Stimulated activated CD8-positive, alpha-beta memory T cell treated with anti-CD3 and anti-CD28 coated beads, Interleukin-12 subunit alpha, Interleukin-12 subunit beta, amount 100 ng/mL, for 24 hours (primary cell): ENCODE data around the gene SLC43A1.

Experiments
- DNase-seq: peaks from one replicate; pipeline ENCODE4 v3.0.0-alpha.2; 2020; ENCODE audit errors: extremely low read depth

The SLC43A1 gene

GRCh38 chr11:57497303-57498247 is 17.9 kb downstream of the SLC43A1 start:
- no peak for DNase-seq

GRCh38 chr11:57496109-57496820 is 19.2 kb downstream of the SLC43A1 start:
- no peak for DNase-seq

GRCh38 chr11:57493507-57494503 is 21.7 kb downstream of the SLC43A1 start:
- peak; percentile 37 for DNase-seq

DNA sequence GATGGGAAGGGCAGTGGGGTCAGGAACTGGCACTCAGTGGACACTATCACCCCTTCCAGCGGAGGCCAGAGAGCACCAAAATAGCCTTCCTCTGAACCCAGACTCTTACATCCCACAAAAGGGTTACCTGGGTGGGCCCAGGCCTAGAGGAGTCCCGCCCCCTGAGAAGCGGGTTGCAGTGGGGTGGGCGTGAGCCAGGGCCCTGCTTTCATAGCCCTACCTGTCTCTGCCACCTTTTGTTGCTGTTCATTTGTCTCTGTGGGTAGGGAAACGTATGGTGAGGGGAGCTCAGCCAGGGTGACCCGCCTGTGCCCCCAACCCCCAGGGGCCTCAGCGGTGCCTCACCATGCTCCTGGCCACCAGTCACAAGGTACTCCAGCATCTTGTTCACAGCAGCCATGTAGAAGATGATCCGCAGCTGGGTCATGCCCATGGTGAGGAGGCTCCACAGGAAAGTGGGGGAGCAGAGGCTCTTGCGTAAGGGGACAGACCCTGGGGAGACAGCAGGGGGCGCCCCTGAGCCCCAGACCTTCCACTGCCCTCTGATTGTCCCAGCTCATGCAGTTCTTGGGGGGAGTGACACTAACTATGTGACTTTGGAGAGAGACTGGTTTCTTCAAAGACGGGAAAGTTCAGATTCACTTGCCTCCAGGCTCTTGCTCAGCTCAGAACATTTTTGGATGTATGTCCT is 24.0 kb downstream of the SLC43A1 start:
- no peak for DNase-seq

DNA sequence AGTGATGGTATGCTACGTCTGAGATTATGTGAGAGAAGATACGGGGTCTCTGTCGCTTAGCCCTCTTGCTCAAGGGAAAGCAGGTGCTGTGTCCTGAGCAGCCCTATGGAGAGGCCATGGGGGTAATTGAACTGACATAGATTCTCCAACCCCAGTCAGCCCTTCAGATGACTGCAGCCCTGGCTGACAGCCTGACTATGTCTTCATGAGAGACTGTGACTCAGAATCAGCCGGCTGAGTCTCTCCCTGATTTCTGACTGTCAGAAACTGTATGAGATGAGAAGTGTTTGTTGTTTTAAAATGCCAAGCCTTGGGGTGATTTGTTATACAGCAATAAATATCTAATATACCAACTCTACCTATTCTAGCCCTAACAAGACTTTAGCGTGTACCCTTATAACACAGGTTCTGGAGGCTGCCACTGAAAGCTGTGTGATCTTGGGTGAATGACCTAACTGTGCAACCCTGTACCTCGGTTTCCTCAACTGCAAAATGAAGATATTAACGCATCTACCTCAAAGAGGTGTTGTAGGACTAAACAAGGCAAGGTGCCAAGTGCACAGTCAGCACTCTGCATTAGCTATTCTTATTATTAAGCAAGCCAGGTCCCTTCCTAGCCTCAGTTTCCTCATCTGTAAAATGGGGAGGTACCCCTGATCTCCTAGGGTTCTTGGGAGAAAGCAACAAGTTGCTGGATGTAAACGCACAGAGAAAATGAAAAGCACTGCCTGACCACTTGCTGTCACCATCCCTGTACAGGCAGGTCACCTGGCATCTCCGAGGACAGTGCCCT is 24.9 kb downstream of the SLC43A1 start:
- no peak for DNase-seq

DNA sequence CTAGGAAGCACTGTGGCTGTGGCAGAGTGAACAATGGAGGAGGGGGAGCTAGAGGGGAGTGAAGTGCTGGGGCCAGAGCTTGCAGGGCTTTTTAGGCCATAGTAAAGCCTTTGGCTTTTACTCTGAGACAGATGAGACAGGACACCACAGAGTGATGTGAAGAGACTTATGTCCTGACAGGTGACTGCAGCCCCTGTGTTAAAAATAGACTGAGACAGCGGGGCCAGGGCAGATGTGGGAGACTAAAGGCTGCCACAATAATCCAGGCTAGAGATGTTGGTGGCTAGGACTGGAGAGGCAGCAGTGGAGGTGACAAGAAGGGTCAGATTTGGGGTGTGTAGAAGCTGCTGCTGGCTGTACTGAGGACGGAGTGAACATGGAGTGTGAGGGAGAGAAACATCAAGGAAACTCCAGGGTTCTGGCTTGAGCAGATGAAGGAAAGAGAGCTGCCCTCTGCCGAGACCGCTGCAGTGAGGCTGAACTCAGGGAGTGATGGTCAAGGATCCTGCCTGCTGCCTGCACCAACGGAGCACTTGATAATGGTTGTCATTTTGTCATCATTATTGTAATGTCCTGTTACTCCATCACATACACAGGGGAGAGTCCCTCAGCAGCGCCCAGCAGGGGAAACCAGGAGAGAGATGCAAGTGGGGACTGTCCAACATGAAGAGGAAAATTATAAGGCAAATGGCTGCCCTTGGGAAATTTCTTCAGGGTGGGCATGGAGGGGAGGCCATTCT is 27.4 kb downstream of the SLC43A1 start:
- no peak for DNase-seq

- no peak for DNase-seq
Observed at GRCh38 chr11:57487021-57487778, 28.3 kb downstream of the SLC43A1 start.

DNA sequence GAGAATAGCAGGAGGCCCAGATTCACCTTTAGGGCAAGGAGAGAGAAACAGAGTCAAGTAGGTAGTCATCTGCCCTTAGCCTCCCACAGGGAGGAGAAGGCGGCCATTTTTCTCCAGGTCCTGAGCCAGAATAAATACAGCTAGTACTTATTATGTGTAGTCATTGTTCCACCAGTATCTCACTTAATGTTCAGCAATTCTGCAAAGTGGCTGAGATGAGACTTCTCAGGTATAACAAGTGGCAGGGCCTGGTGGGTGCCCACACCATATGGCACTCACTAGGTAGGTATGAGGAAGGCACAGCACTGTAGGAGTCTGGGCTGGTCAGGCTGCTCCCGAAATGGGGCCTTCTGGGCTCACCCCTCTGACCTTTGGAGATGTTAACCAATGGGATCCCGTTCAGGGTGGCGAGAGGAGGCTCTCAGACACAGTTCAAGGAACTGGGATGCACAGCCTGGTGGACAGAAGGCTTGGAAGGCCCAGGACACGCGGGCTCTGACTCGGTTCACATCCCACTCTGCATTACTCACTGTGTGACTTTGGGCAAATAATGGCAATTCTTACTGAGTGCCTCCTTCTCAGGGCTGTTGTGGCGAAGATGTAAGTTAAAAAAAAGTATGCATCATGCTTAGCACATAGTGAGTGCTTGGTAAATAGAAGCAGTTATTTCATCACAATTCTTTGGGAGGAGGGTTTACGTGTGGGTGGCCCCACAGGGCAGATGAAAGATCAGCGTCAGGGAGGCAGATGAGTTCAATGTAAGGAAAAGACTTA is 30.1 kb downstream of the SLC43A1 start:
- DNase-seq: no peak

DNA sequence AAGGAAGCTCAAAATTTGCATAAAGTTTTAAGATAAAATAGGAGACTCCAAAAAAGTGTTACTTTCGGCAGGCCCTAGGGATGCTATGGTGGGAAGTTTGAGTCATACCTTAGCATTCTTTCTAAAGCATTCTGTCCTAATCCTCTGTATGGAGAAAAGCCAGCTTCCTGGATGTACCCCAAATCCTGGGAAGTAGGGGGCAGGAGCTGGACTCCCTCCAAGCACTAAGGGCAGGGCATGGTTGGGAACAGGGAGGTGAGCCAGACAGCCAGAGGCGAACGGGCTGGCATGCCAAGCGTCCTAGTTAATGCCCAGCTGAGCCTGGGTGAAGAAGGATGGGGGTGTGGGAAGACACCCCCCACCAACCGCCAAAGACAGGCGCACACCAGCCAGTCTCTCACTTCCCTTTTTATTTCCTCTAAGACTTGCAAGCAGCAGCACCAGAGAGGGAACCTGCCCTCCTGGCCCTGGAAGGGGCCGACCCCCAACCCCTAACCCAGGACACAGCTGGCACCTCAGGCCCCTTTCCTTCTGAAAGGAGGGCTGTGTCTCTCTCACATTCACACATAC is 31.3 kb downstream of the SLC43A1 start:
- DNase-seq: no peak

DNA sequence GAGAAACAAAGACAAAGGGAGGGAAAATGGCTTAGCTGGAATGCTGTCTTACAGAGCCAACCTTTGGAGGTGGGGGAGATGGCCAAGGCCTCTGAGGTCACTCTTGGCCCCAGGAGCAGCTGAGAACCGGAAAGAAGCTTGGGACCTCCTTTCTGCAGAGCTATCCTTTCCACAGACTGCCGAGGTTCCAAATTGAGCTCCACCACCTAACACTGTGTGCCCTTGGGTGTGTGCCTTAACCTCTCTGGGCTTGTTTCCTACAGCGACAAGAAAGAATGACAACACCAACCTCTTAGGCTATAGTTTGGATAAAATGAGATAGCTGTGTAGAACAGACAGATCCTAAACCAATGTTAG is 32.0 kb downstream of the SLC43A1 start:
- no peak for DNase-seq

DNA sequence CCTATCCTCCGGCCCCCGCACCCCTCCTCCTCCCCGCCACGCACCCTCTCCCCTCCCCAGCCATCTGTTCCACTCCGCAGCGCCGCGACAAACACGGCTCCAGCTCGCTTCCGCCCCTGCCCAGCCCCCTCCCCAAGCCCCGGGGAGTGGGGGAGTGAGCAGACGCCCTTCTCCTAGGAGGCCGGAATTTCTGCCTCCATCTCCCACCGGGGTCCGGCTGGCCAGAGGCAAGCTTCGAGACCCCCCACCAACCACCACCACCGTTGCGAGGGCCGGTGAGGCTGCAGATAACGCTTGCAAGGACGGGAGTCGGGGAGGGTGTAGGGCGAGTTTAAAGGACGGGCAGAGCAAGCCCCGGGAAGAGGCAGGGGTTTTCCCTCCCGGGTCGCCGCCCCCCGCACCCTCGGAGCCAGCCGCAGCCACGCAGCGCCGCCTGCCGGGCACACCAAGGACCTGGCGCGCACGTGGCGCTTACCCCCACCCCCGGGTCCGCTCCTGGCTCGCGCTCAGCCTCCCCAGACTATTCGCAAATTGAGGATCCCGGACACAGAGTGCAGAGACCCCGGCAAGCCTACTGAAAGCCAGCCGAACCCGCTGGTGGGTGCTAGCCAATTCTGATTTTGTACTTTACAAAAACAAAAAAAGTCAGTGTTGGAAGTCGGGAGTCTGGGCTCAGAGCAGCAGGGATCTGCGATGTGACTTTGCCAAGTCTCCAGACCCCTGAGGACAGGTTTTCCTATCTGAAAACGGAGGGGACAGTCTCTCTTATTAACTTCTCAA is 32.5 kb downstream of the SLC43A1 start:
- no peak for DNase-seq

GRCh38 chr11:57481915-57482781 is 33.4 kb downstream of the SLC43A1 start:
- no peak for DNase-seq

GRCh38 chr11:57481315-57481714 is 34.2 kb downstream of the SLC43A1 start:
- no peak for DNase-seq

GRCh38 chr11:57480409-57481137 is 34.9 kb downstream of the SLC43A1 start:
- no peak for DNase-seq

GRCh38 chr11:57479911-57480310 is 35.6 kb downstream of the SLC43A1 start:
- DNase-seq: no peak
